Gastrocnemius medialis (tissue), 4 donors: Measurements from ENCODE around the gene TLE1. TPM values are rescaled to one million over a fixed set of nuclear protein-coding genes. Genes with fewer than 3 reads are reported as not detected.

ENCODE experiments used
- ATAC-seq, 2 donors: fragments of 150-250 bp; one replicate each; pipeline ENCODE4 v1.9.1; 2016
- DNase-seq, 2 donors: peaks; one replicate each; pipeline ENCODE4 v3.0.0-alpha.2; 2019
- H3K27ac ChIP-seq, 4 donors: fragments of 200-600 bp; sonication (generic); 1 replicate in 1 of 4; 2 replicates in 3 of 4; pipeline ENCODE4 v1.5.1; 2016 to 2018; ENCODE audit warnings: mild to moderate bottlenecking in 2 of 4, moderate library complexity in 1 of 4
- H3K27me3 ChIP-seq, 3 donors: fragments of 200-600 bp; sonication (generic) in 2 of 3; 1 replicate in 1 of 3; 2 replicates in 2 of 3; pipeline versions ENCODE4 v1.5.1 to v1.6.0; 2016 to 2019; ENCODE audit warnings: mild to moderate bottlenecking in 1 of 3, moderate library complexity in 1 of 3
- H3K36me3 ChIP-seq, 2 donors: fragments of 200-600 bp; sonication (generic) in 1 of 2; one replicate each; pipeline ENCODE4 v1.5.1; 2017 to 2018
- H3K4me1 ChIP-seq, 2 donors: fragments of 200-600 bp; sonication (generic) in 1 of 2; one replicate each; pipeline ENCODE4 v1.5.1; 2016 to 2017; ENCODE audit warnings: mild to moderate bottlenecking in 2 of 2
- H3K4me3 ChIP-seq, 4 donors: fragments of 200-600 bp; sonication (generic) in 3 of 4; 1 replicate in 1 of 4; 2 replicates in 3 of 4; pipeline ENCODE4 v1.5.1; 2016 to 2019; ENCODE audit warnings: mild to moderate bottlenecking in 2 of 4
- H3K9me3 ChIP-seq, 3 donors: fragments of 200-600 bp; sonication (generic) in 2 of 3; 1 replicate in 1 of 3; 2 replicates in 2 of 3; pipeline ENCODE4 v1.5.1; 2016 to 2019
- POLR2A ChIP-seq, 2 donors: fragments of 450-650 bp; IDR thresholded peaks; one replicate each; pipeline ENCODE4 v1.6.1; 2017; ENCODE audit warnings: antibody characterized with exemption in 2 of 2, mild to moderate bottlenecking in 2 of 2, moderate library complexity in 2 of 2
- in situ Hi-C, 4 donors: fragments of 200-750 bp; cut with MboI; loops; one replicate each; pipeline versions ENCODE4 v1.15.0 to v1.8.0; 2017; ENCODE audit warnings: low sequenced_read_pairs in 4 of 4
- intact Hi-C: fragments of 100-400 bp; cut with DNase I; formaldehyde crosslinking; loops from one replicate; pipeline ENCODE4 v1.15.1; 2023; ENCODE audit warnings: low total_unique reads
- total RNA-seq, 4 donors: library from RNA; depleted of rRNA; stranded (reverse); fragments of >200 nt; gene quantifications; one replicate each; pipeline versions ENCODE4 v1.1.0 to v1.2.3, GENCODE V29; 2016
- TF ChIP-seq, protein P1 (sequence below), 5 experiments: fragments of 450-650 bp in 3 of 5; fragments of 200-600 bp in 2 of 5; sonication (generic) in 2 of 5; IDR thresholded peaks in 4 of 5; conservative IDR thresholded peaks in 1 of 5; 1 replicate in 4 of 5; 2 replicates in 1 of 5; pipeline ENCODE4 v1.5.1; 2016 to 2019; ENCODE audit warnings: antibody characterized with exemption in 5 of 5, mild to moderate bottlenecking in 3 of 5, moderate library complexity in 3 of 5

Gene TLE1
- total RNA-seq, 4 donors from 2014 or later = 32.0 to 159 (median 55.4) TPM

GRCh38 chr9:81683238-81683637, 6.1 kb downstream of the TLE1 start:
- no peak for ATAC-seq
- TF ChIP-seq, protein P1, sequence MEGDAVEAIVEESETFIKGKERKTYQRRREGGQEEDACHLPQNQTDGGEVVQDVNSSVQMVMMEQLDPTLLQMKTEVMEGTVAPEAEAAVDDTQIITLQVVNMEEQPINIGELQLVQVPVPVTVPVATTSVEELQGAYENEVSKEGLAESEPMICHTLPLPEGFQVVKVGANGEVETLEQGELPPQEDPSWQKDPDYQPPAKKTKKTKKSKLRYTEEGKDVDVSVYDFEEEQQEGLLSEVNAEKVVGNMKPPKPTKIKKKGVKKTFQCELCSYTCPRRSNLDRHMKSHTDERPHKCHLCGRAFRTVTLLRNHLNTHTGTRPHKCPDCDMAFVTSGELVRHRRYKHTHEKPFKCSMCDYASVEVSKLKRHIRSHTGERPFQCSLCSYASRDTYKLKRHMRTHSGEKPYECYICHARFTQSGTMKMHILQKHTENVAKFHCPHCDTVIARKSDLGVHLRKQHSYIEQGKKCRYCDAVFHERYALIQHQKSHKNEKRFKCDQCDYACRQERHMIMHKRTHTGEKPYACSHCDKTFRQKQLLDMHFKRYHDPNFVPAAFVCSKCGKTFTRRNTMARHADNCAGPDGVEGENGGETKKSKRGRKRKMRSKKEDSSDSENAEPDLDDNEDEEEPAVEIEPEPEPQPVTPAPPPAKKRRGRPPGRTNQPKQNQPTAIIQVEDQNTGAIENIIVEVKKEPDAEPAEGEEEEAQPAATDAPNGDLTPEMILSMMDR (IDR thresholded peaks at IDR 0.05 in 4 of 5, conservative IDR thresholded peaks at IDR 0.05 in 1 of 5) = no peak
- no peak for TF ChIP-seq POLR2A (IDR thresholded peaks at IDR 0.05)
- in situ Hi-C loops = loop anchor here (5.0 kb wide), 3 partner anchors 151 to 166 kb away; no protein-coding TSS in a partner anchor
- peak overlapping the region; percentile 3 to 91 (median 20) for H3K4me3 ChIP-seq
- intact Hi-C loops = loop anchor here (10.0 kb wide), 2 partner anchors 612 to 1618 kb away; no protein-coding TSS in a partner anchor
- no peaks in the 10 kb centered on the region for H3K27me3 ChIP-seq
- peaks cover 75 to 78% of the 10 kb centered on the region in 2 donors for H3K4me1 ChIP-seq
- H3K9me3 ChIP-seq = no peaks in the 10 kb centered on the region
- peak overlapping the region in 3 of 4 donors; percentile 14 to 61 (median 52) for H3K27ac ChIP-seq
- H3K36me3 ChIP-seq = no peaks in the 10 kb centered on the region
- no peak for DNase-seq

DNA sequence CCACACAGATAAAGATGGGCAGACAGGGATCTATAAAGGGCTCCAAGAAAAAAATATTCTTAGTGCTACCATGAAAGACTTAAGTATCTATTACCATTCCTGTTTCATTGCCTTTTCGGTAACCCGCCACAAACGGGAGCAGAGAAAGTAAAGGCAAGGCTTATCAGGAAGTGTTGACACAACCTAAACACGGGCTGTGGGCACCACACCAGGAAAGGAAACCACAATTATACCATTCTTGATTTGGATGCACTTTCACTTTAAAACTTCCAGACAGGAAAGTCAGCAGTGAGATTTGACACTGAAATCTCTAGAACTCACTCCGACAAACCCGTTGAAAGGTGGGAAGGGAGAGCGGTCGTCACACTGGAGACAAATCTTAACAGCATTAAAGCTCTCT, 6.5 kb downstream of the TLE1 start:
- Histone ChIP-seq H3K4me3 (peak overlapping the region; percentile 3 to 91 (median 20)), H3K27ac (peak overlapping the region in 3 of 4 donors; percentile 14 to 61 (median 52)), H3K4me1 (peaks cover 75 to 83% of the 10 kb centered on the region in 2 donors), H3K27me3 (no peaks in the 10 kb centered on the region), H3K9me3 (no peaks in the 10 kb centered on the region), H3K36me3 (no peaks in the 10 kb centered on the region)
- no peak for TF ChIP-seq POLR2A (IDR thresholded peaks at IDR 0.05)
- TF ChIP-seq, protein P1 (IDR thresholded peaks at IDR 0.05 in 4 of 5, conservative IDR thresholded peaks at IDR 0.05 in 1 of 5) = no peak
- intact Hi-C loops (loop anchor here (10.0 kb wide), 2 partner anchors 612 to 1618 kb away; no protein-coding TSS in a partner anchor), in situ Hi-C loops (loop anchor here (5.0 kb wide), 3 partner anchors 150 to 165 kb away; no protein-coding TSS in a partner anchor)
- no peak for ATAC-seq
- no peak for DNase-seq

DNA sequence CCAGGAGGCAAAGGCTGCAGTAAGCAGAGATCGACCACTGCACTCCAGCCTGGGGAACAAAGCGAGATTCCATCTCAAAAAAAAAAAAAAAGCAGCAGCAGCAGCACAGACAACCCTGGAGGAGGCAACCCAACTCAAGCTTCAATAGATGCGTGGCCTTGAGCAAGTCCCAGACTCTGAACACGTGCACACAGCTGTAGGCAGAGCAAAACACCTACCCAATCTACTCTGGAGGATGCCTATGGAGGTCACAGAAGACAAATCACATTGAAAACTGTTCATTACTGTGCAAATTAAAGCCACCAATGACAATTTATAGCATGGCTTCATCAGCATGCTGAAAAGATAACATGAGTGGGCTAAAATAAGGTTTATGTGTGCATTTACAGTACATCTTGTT, 7.2 kb downstream of the TLE1 start:
- H3K4me3 ChIP-seq = peak overlapping the region in 3 of 4 donors; percentile 3 to 91 (median 22)
- no peak for DNase-seq
- in situ Hi-C loops (loop anchor here (5.0 kb wide), 3 partner anchors 150 to 165 kb away; no protein-coding TSS in a partner anchor), intact Hi-C loops (loop anchor here (10.0 kb wide), 2 partner anchors 613 to 1617 kb away; no protein-coding TSS in a partner anchor)
- H3K27ac ChIP-seq = peak overlapping the region in 3 of 4 donors; percentile 14 to 61 (median 52)
- H3K27me3 ChIP-seq = no peaks in the 10 kb centered on the region
- H3K36me3 ChIP-seq = no peaks in the 10 kb centered on the region
- no peak for TF ChIP-seq POLR2A (IDR thresholded peaks at IDR 0.05)
- TF ChIP-seq, protein P1 (IDR thresholded peaks at IDR 0.05 in 4 of 5, conservative IDR thresholded peaks at IDR 0.05 in 1 of 5) = no peak
- no peaks in the 10 kb centered on the region for H3K9me3 ChIP-seq
- peaks cover 75 to 83% of the 10 kb centered on the region in 2 donors for H3K4me1 ChIP-seq
- no peak for ATAC-seq

DNA sequence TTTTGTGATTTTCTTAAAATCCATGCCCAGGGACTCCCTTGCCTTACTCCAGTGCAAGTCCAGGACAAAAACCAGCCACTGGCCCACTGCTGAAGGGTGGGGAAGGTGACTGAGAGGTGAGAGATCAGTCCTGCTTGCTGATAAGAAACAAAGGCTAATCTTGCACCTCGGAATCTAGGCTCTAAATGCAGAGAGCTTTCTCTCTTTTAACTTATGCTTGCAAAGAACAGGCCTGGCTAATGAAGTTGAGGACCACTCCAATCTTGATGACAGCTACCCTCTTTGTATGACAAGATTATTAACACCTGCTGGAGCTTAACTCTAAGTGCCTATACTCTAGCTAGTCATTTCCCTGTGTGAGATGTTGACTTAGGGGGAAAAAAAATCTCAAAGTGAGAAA, 8.8 kb downstream of the TLE1 start:
- TF ChIP-seq POLR2A (IDR thresholded peaks at IDR 0.05) = no peak
- TF ChIP-seq, protein P1 (IDR thresholded peaks at IDR 0.05 in 4 of 5, conservative IDR thresholded peaks at IDR 0.05 in 1 of 5) = no peak
- no peaks in the 10 kb centered on the region for H3K27me3 ChIP-seq
- ATAC-seq (no peak), DNase-seq (no peak)
- H3K9me3 ChIP-seq = no peaks in the 10 kb centered on the region
- H3K4me1 ChIP-seq = peaks cover 70 to 77% of the 10 kb centered on the region in 2 donors
- no peak overlapping the region for H3K27ac ChIP-seq
- intact Hi-C loops = loop anchor here (10.0 kb wide), 2 partner anchors 614 to 1616 kb away; no protein-coding TSS in a partner anchor
- no peak overlapping the region for H3K4me3 ChIP-seq
- in situ Hi-C loops = loop anchor here (5.0 kb wide), 3 partner anchors 148 to 163 kb away; no protein-coding TSS in a partner anchor
- no peaks in the 10 kb centered on the region for H3K36me3 ChIP-seq
